Muscle of leg (tissue), 11 donors: ENCODE measurements around the gene OR2V2. TPM values are rescaled to one million over a fixed set of nuclear protein-coding genes. Genes with fewer than 3 reads are reported as not detected.
"Not testable (repeated sequence)": the region's sequence is repeated elsewhere in the genome, so short reads cannot be mapped to it uniquely, and the experiment has no call there.

ENCODE experiments used
- DNase-seq: peaks from one replicate; pipeline ENCODE4 v3.0.0; 2013
- H3K27ac ChIP-seq: one replicate; pipeline ENCODE4 v1.5.1; 2013; ENCODE audit warnings: mild to moderate bottlenecking, low read length, control low read depth
- H3K27me3 ChIP-seq: one replicate; pipeline ENCODE4 v1.6.1; 2013; ENCODE audit warnings: low read length; ENCODE audit not compliant: control insufficient read depth, insufficient read depth
- H3K36me3 ChIP-seq: one replicate; pipeline ENCODE4 v1.6.1; 2013; ENCODE audit warnings: low read length; ENCODE audit not compliant: control insufficient read depth, insufficient read depth
- H3K4me1 ChIP-seq: one replicate; pipeline ENCODE4 v1.6.1; 2013; ENCODE audit warnings: low read length; ENCODE audit not compliant: control insufficient read depth, insufficient read depth
- H3K4me3 ChIP-seq: one replicate; pipeline ENCODE4 v1.5.1; 2013; ENCODE audit warnings: low read length, control low read depth
- H3K9me3 ChIP-seq: replicated peaks from 2 replicates; pipeline ENCODE4 v1.6.1; 2013; ENCODE audit warnings: low read depth, low read length; ENCODE audit not compliant: control insufficient read depth
- WGBS: methylation state at CpG from one replicate; pipeline ENCODE4 v1.1.5; 2013; ENCODE audit warnings: missing lambda C conversion rate; ENCODE audit not compliant: insufficient coverage; 5-methylcytosine and 5-hydroxymethylcytosine counted together
- polyA plus RNA-seq, 8 donors: library from polyadenylated mRNA; unstranded; fragments of 120-200 nt; gene quantifications; one replicate each; pipeline versions ENCODE4 v1.2.1 to v1.2.3, GENCODE V29; 2013; ENCODE audit warnings: inconsistent platforms in 1 of 8, low replicate concordance in 1 of 8; ENCODE audit not compliant: insufficient read length in 8 of 8, insufficient read depth in 1 of 8
- total RNA-seq: library from RNA; stranded (reverse); fragments of 120-200 nt; gene quantifications from one replicate; pipeline ENCODE4 v1.2.4, GENCODE V29; 2013

Gene OR2V2
- total and polyA plus RNA-seq, 9 donors: not detected

- 54% methylated on average over 14 of the region's 15 CpGs for WGBS
- H3K9me3 ChIP-seq: no peaks in the 10 kb centered on the region
- H3K36me3 ChIP-seq: no peaks in the 10 kb centered on the region
- no peaks in the 10 kb centered on the region for H3K4me1 ChIP-seq
- no peak overlapping the region for H3K27ac ChIP-seq
- peaks cover 26% of the 10 kb centered on the region for H3K27me3 ChIP-seq
- DNase-seq: no peak
- H3K4me3 ChIP-seq: no peak overlapping the region
Measured at GRCh38 chr5:181127907-181128626, 19.3 kb upstream of the OR2V2 start.

- Histone ChIP-seq H3K27ac (no peak overlapping the region), H3K36me3 (no peaks in the 10 kb centered on the region), H3K4me1 (no peaks in the 10 kb centered on the region), H3K27me3 (peaks cover 24% of the 10 kb centered on the region), H3K4me3 (no peak overlapping the region), H3K9me3 (no peaks in the 10 kb centered on the region)
- no peak for DNase-seq
- WGBS: no CpG with 5 or more reads among the region's 7 CpGs
Measured at GRCh38 chr5:181129601-181130000, 17.8 kb upstream of the OR2V2 start.

- not testable (repeated sequence) for DNase-seq, H3K9me3 ChIP-seq, H3K4me3 ChIP-seq, H3K27ac ChIP-seq, H3K4me1 ChIP-seq, H3K36me3 ChIP-seq
- WGBS: 50% methylated on average over 1 of the region's 9 CpGs
- peaks cover 24% of the 10 kb centered on the region for H3K27me3 ChIP-seq
Measured at GRCh38 chr5:181130081-181130480, 17.3 kb upstream of the OR2V2 start.

GRCh38 chr5:181130832-181131496, 16.4 kb upstream of the OR2V2 start, which contains the start of gene OR2V1:
Gene OR2V1 (minus strand): TSS chr5:181131169. CDS start chr5:181125304, 5,865 bp downstream.
- Histone ChIP-seq H3K27me3 (peaks cover 24% of the 10 kb centered on the region), H3K27ac (no peak within 1 kb of the TSS), H3K4me3 (no peak within 1 kb of the TSS), H3K9me3 (no peaks in the 10 kb centered on the region), H3K4me1 (no peaks in the 10 kb centered on the region), H3K36me3 (no peaks in the 10 kb centered on the region)
- DNase-seq: no peak
- WGBS: 53% methylated on average over 13 of the region's 14 CpGs

- no peaks in the 10 kb centered on the region for H3K4me1 ChIP-seq
- DNase-seq: no peak
- no peak overlapping the region for H3K27ac ChIP-seq
- no peaks in the 10 kb centered on the region for H3K9me3 ChIP-seq
- 90% methylated on average over 6 of the region's 11 CpGs for WGBS
- peaks cover 24% of the 10 kb centered on the region for H3K27me3 ChIP-seq
- no peaks in the 10 kb centered on the region for H3K36me3 ChIP-seq
- H3K4me3 ChIP-seq: no peak overlapping the region
Measured at GRCh38 chr5:181131514-181131913, 15.9 kb upstream of the OR2V2 start.

- no peaks in the 10 kb centered on the region for H3K4me1 ChIP-seq
- no peaks in the 10 kb centered on the region for H3K36me3 ChIP-seq
- no CpG with 5 or more reads among the region's 3 CpGs for WGBS
- no peak overlapping the region for H3K27ac ChIP-seq
- H3K9me3 ChIP-seq: no peaks in the 10 kb centered on the region
- no peak for DNase-seq
- peaks cover 15% of the 10 kb centered on the region for H3K27me3 ChIP-seq
- no peak overlapping the region for H3K4me3 ChIP-seq
Measured at GRCh38 chr5:181133083-181133482, 14.3 kb upstream of the OR2V2 start.

- Histone ChIP-seq H3K4me1 (no peaks in the 10 kb centered on the region), H3K27ac (no peak overlapping the region), H3K4me3 (no peak overlapping the region), H3K27me3 (peaks cover 12% of the 10 kb centered on the region), H3K36me3 (no peaks in the 10 kb centered on the region), H3K9me3 (no peaks in the 10 kb centered on the region)
- 79% methylated on average over 5 of the region's 10 CpGs for WGBS
- peak; percentile 30 for DNase-seq
Measured at GRCh38 chr5:181133610-181134231, 13.7 kb upstream of the OR2V2 start.

GRCh38 chr5:181134259-181134658, 13.1 kb upstream of the OR2V2 start:
- Histone ChIP-seq H3K9me3 (no peaks in the 10 kb centered on the region), H3K4me1 (no peaks in the 10 kb centered on the region), H3K27me3 (peaks cover 10% of the 10 kb centered on the region), H3K27ac (no peak overlapping the region), H3K4me3 (no peak overlapping the region), H3K36me3 (no peaks in the 10 kb centered on the region)
- no peak for DNase-seq
- 78% methylated on average over 2 of the region's 6 CpGs for WGBS

- Histone ChIP-seq H3K36me3 (no peaks in the 10 kb centered on the region), H3K4me3 (no peak overlapping the region), H3K27me3 (peaks cover 4% of the 10 kb centered on the region), H3K4me1 (no peaks in the 10 kb centered on the region), H3K27ac (no peak overlapping the region), H3K9me3 (no peaks in the 10 kb centered on the region)
- DNase-seq: no peak
- WGBS: no CpG with 5 or more reads among the region's 4 CpGs
Measured at GRCh38 chr5:181136361-181136955, 10.9 kb upstream of the OR2V2 start.

- H3K4me1 ChIP-seq: no peaks in the 10 kb centered on the region
- H3K36me3 ChIP-seq: no peaks in the 10 kb centered on the region
- no peak for DNase-seq
- WGBS: 40% methylated on average over 2 of the region's 5 CpGs
- H3K9me3 ChIP-seq: no peaks in the 10 kb centered on the region
- peaks cover 6% of the 10 kb centered on the region for H3K27me3 ChIP-seq
- H3K4me3 ChIP-seq: no peak overlapping the region
- no peak overlapping the region for H3K27ac ChIP-seq
Measured at GRCh38 chr5:181138258-181138657, 9.1 kb upstream of the OR2V2 start.
